NCI-H345 (cell line): ENCODE data around the gene NMNAT2.
A peak's percentile ranks its signal among the peaks of the same experiment; 100 is the strongest.

ENCODE experiments used
- DNase-seq: peaks from one replicate; lab custom pipeline; 2025; lab: John Stamatoyannopoulos, UW

The NMNAT2 gene

GRCh38 chr1:183313063-183313462 lies 105.1 kb downstream of the NMNAT2 start:
- no peak for DNase-seq

GRCh38 chr1:183310753-183311479 lies 107.3 kb downstream of the NMNAT2 start:
- no peak for DNase-seq

- no peak for DNase-seq
Observed at GRCh38 chr1:183308719-183309118, 109.5 kb downstream of the NMNAT2 start.

GRCh38 chr1:183306317-183307042 lies 111.7 kb downstream of the NMNAT2 start:
- DNase-seq = peak; percentile 7

GRCh38 chr1:183304440-183305107 lies 113.6 kb downstream of the NMNAT2 start:
- peak; percentile 65 for DNase-seq

- no peak for DNase-seq
Observed at GRCh38 chr1:183303901-183304300, 114.3 kb downstream of the NMNAT2 start.

GRCh38 chr1:183303323-183303645 lies 114.9 kb downstream of the NMNAT2 start:
- no peak for DNase-seq

GRCh38 chr1:183302452-183303322 lies 115.5 kb downstream of the NMNAT2 start:
- DNase-seq = no peak

- DNase-seq = no peak
Observed at GRCh38 chr1:183301239-183301638, 116.9 kb downstream of the NMNAT2 start.

GRCh38 chr1:183300828-183301227 lies 117.4 kb downstream of the NMNAT2 start:
- no peak for DNase-seq

- DNase-seq = no peak
Observed at GRCh38 chr1:183300395-183300794, 117.8 kb downstream of the NMNAT2 start.

GRCh38 chr1:183296782-183297181 lies 121.4 kb downstream of the NMNAT2 start:
- DNase-seq = no peak

GRCh38 chr1:183295521-183295920 lies 122.7 kb downstream of the NMNAT2 start:
- no peak for DNase-seq

- DNase-seq = no peak
Observed at GRCh38 chr1:183293876-183294275, 124.3 kb downstream of the NMNAT2 start.

- DNase-seq = no peak
Observed at GRCh38 chr1:183293241-183293640, 124.9 kb downstream of the NMNAT2 start.

- no peak for DNase-seq
Observed at GRCh38 chr1:183291802-183292514, 126.2 kb downstream of the NMNAT2 start.

GRCh38 chr1:183291216-183291762 lies 126.9 kb downstream of the NMNAT2 start:
- DNase-seq = no peak

GRCh38 chr1:183290628-183291027 lies 127.6 kb downstream of the NMNAT2 start:
- DNase-seq = no peak

GRCh38 chr1:183289051-183289496 lies 129.1 kb downstream of the NMNAT2 start:
- no peak for DNase-seq

- DNase-seq = no peak
Observed at GRCh38 chr1:183288583-183288982, 129.6 kb downstream of the NMNAT2 start.

GRCh38 chr1:183287191-183287675 lies 130.9 kb downstream of the NMNAT2 start:
- DNase-seq = no peak
